RCC 7860 (cell line): Measurements from ENCODE around the gene SECTM1.
"Not testable (repeated sequence)": the region's sequence is repeated elsewhere in the genome, so short reads cannot be mapped to it uniquely, and the experiment has no call there.

Experiments
- DNase-seq: peaks from one replicate; pipeline ENCODE4 v3.0.0-alpha.2; 2015; ENCODE audit warnings: low spot score
- FAIRE-seq: peaks from 2 replicates; lab custom pipeline; 2012; peaks lifted over from hg19 to GRCh38; lab: Jason Lieb, UNC

The SECTM1 gene

GRCh38 chr17:82333279-82334171 is at the start of gene SECTM1:
TSS of gene SECTM1 (minus strand) at chr17:82333766. CDS start at chr17:82327240, 6,526 bp downstream.
- DNase-seq (no peak), FAIRE-seq (no peak)

- FAIRE-seq = no peak
- DNase-seq = no peak
These were observed 49.3 kb upstream of the SECTM1 start for GRCh38 chr17:82382933-82383255.

GRCh38 chr17:82382220-82382932 is 48.8 kb upstream of the SECTM1 start:
- not testable (repeated sequence) for FAIRE-seq, DNase-seq

DNA sequence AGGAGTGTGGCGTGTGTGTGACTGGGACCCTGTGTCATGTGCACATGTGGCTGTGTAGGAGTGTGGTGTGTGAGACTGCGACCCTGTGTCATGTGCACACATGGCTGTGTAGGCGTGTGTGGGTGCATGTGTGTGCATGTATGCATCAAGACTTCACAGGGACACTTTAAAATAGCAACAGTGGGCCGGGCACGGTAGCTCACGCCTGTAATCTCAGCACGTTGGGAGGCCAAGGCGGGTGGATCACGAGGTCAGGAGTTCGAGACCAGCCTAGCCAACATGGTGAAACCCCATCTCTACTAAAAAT is 48.1 kb upstream of the SECTM1 start:
- not testable (repeated sequence) for DNase-seq, FAIRE-seq

DNA sequence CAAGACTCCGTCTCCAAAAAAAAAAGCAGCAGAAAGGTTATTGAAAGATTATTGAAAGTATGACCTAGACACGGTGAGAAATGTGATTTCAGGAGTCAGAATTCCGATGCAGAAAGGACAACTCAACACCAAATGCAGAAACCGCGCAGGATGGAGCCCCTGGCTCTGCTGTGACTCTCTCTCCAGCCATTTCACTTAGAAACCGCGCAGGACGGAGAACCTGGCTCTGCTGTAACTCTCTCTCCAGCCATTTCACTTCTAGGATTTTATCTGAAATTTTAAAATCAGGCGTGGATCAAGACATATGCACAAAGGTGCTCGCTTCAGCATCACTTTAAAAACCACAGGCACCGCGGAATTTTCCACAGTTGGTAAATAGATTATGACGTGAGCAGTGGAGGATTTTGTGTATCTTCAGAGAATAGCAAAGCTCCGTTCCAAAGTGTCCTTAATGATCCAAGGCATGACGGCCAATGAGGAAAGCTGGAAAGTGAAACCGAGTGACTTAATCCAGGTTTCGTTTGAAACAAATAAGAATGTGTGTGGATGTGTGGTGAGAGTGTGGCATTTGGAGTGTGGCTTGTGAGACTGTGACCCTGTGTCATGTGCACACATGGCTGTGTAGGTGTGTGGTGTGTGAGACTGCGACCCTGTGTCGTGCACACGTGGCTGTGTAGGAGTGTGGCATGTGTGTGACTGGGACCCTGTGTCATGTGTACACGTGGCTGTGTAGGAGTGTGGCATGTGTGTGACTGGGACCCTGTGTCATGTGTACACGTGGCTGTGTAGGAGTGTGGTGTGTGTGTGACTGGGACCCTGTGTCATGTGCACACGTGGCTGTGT is 47.5 kb upstream of the SECTM1 start:
- no peak for DNase-seq
- no peak for FAIRE-seq

DNA sequence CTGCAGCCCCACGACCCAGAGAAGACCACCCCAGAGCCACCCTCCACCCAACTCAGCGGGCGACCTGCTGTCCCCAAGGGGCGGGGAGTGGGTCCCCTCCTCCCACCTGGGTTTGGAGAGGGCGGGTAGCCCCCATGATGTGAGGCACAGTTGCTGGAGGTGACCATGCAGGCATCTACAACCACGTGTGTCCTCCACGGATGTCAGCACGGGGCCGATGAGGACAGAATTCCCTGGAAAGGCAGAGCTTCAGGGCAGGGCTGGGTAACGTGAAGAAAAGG is 45.1 kb upstream of the SECTM1 start:
- no peak for FAIRE-seq
- no peak for DNase-seq

- no peak for DNase-seq
- FAIRE-seq = no peak
These were observed 44.6 kb upstream of the SECTM1 start for GRCh38 chr17:82377924-82378740.

GRCh38 chr17:82377294-82377693 is 43.7 kb upstream of the SECTM1 start:
- not testable (repeated sequence) for FAIRE-seq

GRCh38 chr17:82376042-82376730 is 42.6 kb upstream of the SECTM1 start:
- FAIRE-seq (no peak), DNase-seq (no peak)

More at GRCh38 chr17:82377294-82377693, 43.7 kb upstream of the SECTM1 start:
- DNase-seq = not testable (repeated sequence)

DNA sequence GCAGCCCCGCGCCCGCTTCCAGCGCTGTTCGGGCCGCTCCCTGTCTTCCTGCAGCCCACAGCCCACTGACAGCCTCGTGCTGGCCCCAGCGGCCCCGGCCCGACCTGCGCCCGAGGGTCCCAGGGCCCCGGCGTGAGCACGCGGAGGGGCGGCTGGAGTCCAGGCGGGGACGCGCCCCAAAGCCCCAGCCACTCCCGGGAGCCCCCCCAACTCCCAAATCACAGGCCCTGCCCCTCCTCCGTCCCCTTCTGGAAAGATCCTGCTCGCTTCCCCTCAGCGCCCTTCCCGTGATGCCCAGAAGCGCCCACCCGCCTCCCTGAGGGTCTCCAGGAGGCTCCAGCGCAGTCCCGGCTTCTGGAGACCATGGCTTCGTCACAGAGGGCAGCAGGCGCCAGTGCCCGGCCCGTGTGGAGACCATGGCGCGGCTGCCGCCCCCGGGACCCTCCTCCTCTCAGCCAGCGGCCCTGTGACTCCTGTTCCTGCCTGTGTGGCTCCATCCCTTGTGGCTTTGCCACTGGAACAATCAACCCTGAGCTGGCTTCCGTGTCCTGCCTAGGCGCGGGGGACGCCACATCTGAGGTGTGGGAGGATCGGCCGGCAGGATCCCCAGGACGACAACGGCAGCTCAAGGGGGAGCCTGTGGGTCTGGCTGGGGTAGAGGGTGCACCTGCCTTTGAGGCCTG is 41.9 kb upstream of the SECTM1 start:
- no peak for DNase-seq
- FAIRE-seq = no peak

DNA sequence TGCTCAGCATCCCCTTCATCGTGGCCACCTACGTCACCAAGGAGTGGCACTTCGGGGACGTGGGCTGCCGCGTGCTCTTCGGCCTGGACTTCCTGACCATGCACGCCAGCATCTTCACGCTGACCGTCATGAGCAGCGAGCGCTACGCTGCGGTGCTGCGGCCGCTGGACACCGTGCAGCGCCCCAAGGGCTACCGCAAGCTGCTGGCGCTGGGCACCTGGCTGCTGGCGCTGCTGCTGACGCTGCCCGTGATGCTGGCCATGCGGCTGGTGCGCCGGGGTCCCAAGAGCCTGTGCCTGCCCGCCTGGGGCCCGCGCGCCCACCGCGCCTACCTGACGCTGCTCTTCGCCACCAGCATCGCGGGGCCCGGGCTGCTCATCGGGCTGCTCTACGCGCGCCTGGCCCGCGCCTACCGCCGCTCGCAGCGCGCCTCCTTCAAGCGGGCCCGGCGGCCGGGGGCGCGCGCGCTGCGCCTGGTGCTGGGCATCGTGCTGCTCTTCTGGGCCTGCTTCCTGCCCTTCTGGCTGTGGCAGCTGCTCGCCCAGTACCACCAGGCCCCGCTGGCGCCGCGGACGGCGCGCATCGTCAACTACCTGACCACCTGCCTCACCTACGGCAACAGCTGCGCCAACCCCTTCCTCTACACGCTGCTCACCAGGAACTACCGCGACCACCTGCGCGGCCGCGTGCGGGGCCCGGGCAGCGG is 41.2 kb upstream of the SECTM1 start:
- FAIRE-seq = no peak
- no peak for DNase-seq

- DNase-seq = no peak
- no peak for FAIRE-seq
These were observed 40.4 kb upstream of the SECTM1 start for GRCh38 chr17:82373731-82374625.

- FAIRE-seq, DNase-seq: not testable (repeated sequence)
These were observed 39.5 kb upstream of the SECTM1 start for GRCh38 chr17:82373072-82373452.

GRCh38 chr17:82372249-82373071 is 38.9 kb upstream of the SECTM1 start:
- FAIRE-seq (no peak), DNase-seq (no peak)

DNA sequence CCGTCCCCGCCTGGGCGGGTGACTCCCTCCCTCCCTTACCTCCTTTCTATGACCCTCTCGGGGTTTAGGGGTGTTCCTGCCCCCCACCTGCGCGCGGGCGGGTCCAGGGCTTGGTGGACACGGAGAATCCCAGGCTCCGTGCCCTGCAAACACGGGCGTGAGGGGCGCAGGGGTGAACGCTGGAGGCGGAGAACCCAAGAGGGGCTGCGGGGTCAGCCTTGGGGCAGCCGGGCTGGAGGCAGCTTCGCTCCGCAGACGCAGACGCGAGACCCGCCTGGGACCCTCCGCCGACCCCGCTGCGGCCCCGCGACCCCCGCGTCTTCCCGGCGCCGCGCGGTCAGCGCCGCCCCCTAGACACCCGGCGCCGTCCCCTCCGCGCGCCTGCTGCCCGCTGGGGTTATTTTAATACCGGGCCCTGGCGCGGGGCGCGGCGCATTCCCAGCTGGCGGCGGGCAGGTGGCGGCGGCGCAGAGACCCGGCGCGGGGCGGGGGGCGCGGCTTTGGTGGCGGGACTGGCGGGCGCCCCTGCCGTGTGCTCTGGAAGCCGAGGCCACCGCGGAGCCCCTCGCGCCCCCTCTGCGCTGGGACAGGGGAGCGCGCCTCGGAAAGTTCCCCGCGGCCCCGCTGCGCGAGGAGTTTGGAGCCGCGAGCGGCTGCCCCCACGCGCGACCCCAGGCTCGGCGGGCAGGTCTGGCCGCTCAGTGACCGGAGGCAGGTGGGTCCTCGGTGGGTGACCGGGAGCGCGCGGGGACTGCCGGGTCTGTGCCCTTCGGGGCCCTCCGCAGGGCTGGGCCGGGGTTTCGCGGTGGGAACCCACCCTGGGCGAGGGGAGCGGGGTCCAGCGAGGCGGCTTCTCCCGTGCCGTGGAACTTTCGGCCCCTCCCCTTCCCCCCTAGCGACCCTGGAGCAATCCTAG is 38.0 kb upstream of the SECTM1 start, which contains the start of gene UTS2R:
Gene UTS2R, plus strand, starts transcription at position 433 of the 916 bp plus-strand sequence. CDS start 2,560 bp downstream, outside the sequence.
- no peak for DNase-seq
- FAIRE-seq = no peak
